Chondrocyte (in vitro differentiated cells): ENCODE data around the gene PLB1. TPM values are rescaled to one million over a fixed set of nuclear protein-coding genes. Genes with fewer than 3 reads are reported as not detected.

Source experiments
- DNase-seq: peaks from one replicate; pipeline ENCODE4 v3.0.0; 2021; ENCODE audit warnings: mixed read lengths, low spot score
- H3K27ac Mint-ChIP-seq: one replicate; pipeline ENCODE4 v1.8.0; 2021; ENCODE audit warnings: mild to moderate bottlenecking, moderate library complexity, mixed read lengths; ENCODE audit not compliant: unreplicated experiment
- H3K27me3 Mint-ChIP-seq: 2 replicates; pipeline ENCODE4 v1.8.0; 2021; ENCODE audit warnings: low read depth, mixed read lengths
- H3K36me3 Mint-ChIP-seq: 2 replicates; pipeline ENCODE4 v1.8.0; 2021; ENCODE audit warnings: low read depth, mixed read lengths
- H3K4me1 Mint-ChIP-seq: 2 replicates; pipeline ENCODE4 v1.8.0; 2021; ENCODE audit warnings: low read depth, mild to moderate bottlenecking, mixed read lengths
- H3K4me3 Mint-ChIP-seq: one replicate; pipeline ENCODE4 v1.8.0; 2021; ENCODE audit warnings: mild to moderate bottlenecking, moderate library complexity, mixed read lengths; ENCODE audit not compliant: unreplicated experiment
- H3K9me3 Mint-ChIP-seq: 2 replicates; pipeline ENCODE4 v1.8.0; 2021; ENCODE audit warnings: low read depth, mixed read lengths
- total RNA-seq: library from RNA; stranded (reverse); gene quantifications from 3 replicates; pipeline ENCODE4 v1.2.1, GENCODE V29; 2021
- TF ChIP-seq, protein P1 (sequence below): fragments of 200-600 bp; sonication (generic); IDR thresholded peaks from 2 replicates; pipeline ENCODE4 v1.5.0; 2021; ENCODE audit warnings: antibody characterized with exemption, mild to moderate bottlenecking, moderate library complexity

PLB1 gene
- total RNA-seq, 1 donor from 2014 or later, result 4.4 TPM

DNA sequence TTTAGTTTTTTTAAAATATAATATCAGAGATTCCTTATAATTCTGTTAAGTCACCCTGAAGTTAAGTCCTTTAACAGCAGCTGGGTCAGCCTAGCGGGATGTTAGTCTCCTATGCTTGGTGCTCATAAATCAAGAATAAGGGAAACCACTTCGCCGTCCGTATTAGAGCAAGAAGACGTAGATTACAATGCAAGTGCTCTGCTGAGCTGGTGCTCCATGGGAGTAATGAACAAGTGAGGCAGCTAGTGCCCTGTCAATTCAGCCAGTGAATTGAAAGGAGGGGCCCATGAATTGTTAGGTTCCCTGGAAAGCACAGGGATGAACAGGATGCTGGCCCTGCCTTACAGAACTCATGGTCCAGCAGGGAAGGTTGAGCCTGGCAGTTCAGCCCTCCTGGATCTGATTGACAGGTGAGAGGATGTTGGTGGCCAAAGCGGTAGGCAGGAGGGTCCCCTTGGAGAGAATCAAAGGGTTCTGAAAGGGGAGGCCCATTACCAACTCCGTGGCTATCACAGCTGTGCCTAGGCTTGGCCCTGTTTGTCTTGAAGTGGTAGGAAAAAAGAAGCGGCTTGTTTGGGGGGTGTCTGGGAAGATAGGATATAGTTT, 30.8 kb downstream of the PLB1 start:
- H3K36me3 Mint-ChIP-seq, result no peaks in the 10 kb centered on the region
- TF ChIP-seq, protein P1, sequence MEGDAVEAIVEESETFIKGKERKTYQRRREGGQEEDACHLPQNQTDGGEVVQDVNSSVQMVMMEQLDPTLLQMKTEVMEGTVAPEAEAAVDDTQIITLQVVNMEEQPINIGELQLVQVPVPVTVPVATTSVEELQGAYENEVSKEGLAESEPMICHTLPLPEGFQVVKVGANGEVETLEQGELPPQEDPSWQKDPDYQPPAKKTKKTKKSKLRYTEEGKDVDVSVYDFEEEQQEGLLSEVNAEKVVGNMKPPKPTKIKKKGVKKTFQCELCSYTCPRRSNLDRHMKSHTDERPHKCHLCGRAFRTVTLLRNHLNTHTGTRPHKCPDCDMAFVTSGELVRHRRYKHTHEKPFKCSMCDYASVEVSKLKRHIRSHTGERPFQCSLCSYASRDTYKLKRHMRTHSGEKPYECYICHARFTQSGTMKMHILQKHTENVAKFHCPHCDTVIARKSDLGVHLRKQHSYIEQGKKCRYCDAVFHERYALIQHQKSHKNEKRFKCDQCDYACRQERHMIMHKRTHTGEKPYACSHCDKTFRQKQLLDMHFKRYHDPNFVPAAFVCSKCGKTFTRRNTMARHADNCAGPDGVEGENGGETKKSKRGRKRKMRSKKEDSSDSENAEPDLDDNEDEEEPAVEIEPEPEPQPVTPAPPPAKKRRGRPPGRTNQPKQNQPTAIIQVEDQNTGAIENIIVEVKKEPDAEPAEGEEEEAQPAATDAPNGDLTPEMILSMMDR, result no peak
- no peak overlapping the region for H3K27ac Mint-ChIP-seq
- DNase-seq, result no peak
- no peak overlapping the region for H3K4me3 Mint-ChIP-seq
- no peaks in the 10 kb centered on the region for H3K9me3 Mint-ChIP-seq
- peaks cover 33% of the 10 kb centered on the region for H3K27me3 Mint-ChIP-seq
- H3K4me1 Mint-ChIP-seq, result peaks cover 9% of the 10 kb centered on the region

DNA sequence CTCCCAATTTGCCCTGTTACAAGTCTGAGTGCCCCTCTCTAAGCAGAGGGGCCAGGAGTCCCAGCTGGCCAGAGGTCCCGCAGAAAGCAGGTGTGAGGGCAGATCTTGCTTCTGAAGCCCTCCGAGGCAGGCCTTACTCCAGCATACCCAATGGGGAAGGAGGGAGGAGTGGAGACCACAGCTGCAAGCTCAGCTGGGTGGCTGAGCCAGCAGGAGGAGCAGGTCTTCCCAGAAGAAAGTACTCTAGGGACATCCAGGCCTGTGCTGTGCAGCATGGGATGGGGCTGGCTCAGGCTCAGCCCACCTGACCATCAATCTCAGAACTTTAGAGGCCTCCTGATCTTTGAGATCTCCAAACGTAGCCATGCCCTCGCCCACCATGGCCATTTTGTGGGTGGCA, 31.3 kb downstream of the PLB1 start:
- TF ChIP-seq, protein P1, result no peak
- H3K9me3 Mint-ChIP-seq, result no peaks in the 10 kb centered on the region
- H3K4me1 Mint-ChIP-seq, result peaks cover 9% of the 10 kb centered on the region
- DNase-seq, result no peak
- no peak overlapping the region for H3K4me3 Mint-ChIP-seq
- peaks cover 30% of the 10 kb centered on the region for H3K27me3 Mint-ChIP-seq
- H3K27ac Mint-ChIP-seq, result no peak overlapping the region
- H3K36me3 Mint-ChIP-seq, result no peaks in the 10 kb centered on the region

DNA sequence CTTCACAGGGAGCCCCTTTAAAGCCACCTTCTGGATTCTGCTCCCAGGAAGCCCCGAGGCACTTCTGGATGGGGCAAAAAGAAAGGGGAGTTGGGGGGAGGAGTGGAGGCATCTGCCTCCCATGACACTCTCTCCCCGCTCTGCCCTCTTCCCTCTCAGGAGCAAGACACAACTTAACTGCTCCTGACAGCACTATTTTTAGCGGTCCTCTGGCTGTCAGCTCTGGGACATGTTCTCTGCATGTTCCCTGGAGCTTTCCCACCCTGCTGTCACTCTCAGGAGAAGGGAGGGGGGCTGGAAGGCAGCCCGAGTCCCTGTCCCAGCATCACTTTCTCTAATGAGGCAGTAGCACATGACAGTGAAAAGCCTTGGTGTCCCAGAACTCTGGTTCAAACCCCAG, 32.3 kb downstream of the PLB1 start:
- H3K4me3 Mint-ChIP-seq, result no peak overlapping the region
- H3K4me1 Mint-ChIP-seq, result peaks cover 9% of the 10 kb centered on the region
- TF ChIP-seq, protein P1, result no peak
- no peaks in the 10 kb centered on the region for H3K9me3 Mint-ChIP-seq
- no peaks in the 10 kb centered on the region for H3K36me3 Mint-ChIP-seq
- H3K27me3 Mint-ChIP-seq, result peaks cover 28% of the 10 kb centered on the region
- no peak for DNase-seq
- H3K27ac Mint-ChIP-seq, result peak overlapping the region; percentile 41

DNA sequence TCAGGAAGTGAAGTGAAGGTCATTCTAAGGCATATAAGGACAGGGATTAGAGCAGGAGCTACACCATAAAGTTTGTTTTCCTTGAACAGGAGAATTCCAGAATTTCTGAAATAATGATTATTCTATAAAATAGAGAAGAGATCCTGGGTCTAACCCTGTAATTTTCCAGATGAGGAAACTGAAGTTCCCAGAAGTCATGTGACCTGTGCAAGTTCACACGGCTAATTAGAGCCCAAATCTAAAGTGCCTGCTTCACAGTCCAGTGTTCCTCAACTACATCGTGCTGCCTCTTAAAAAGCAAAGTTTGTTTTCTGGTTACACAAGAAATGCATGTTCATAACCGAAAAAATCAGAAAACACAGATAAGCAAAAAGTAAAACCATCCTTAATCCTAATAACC, 34.9 kb downstream of the PLB1 start:
- peaks cover 9% of the 10 kb centered on the region for H3K4me1 Mint-ChIP-seq
- DNase-seq, result no peak
- no peaks in the 10 kb centered on the region for H3K36me3 Mint-ChIP-seq
- no peak overlapping the region for H3K4me3 Mint-ChIP-seq
- H3K27ac Mint-ChIP-seq, result no peak overlapping the region
- H3K27me3 Mint-ChIP-seq, result peaks cover 13% of the 10 kb centered on the region
- no peaks in the 10 kb centered on the region for H3K9me3 Mint-ChIP-seq
- TF ChIP-seq, protein P1, result no peak

DNA sequence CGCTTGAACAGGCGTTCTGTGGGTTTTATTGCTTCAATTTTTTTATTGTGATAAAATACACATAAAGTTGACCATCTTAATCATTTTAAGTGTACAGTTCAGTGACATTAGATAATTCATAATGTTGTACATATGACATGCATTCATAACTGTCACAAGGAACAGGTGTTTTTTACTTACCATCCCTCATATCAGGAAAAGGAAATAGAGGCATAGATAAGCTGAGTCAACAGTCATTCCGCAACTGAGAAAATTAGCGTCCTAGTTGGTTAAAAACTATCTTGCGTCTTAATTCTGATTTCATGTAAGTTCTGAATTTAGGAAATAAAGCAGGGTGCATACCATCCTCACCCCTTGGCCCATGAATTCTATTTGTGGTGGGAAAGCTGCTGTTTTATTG, 36.5 kb downstream of the PLB1 start:
- Mint-ChIP-seq H3K9me3 (no peaks in the 10 kb centered on the region), H3K36me3 (no peaks in the 10 kb centered on the region), H3K4me3 (no peak overlapping the region), H3K27me3 (peaks cover 13% of the 10 kb centered on the region), H3K27ac (no peak overlapping the region), H3K4me1 (peaks cover 9% of the 10 kb centered on the region)
- TF ChIP-seq, protein P1, result no peak
- no peak for DNase-seq
